COR-L47 (cell line): Measurements from ENCODE around the gene CLTCL1.
"Not testable (repeated sequence)": the region's sequence is repeated elsewhere in the genome, so short reads cannot be mapped to it uniquely, and the experiment has no call there.

Source experiments
- DNase-seq: peaks from one replicate; lab custom pipeline; 2025; lab: John Stamatoyannopoulos, UW

CLTCL1 gene

DNA sequence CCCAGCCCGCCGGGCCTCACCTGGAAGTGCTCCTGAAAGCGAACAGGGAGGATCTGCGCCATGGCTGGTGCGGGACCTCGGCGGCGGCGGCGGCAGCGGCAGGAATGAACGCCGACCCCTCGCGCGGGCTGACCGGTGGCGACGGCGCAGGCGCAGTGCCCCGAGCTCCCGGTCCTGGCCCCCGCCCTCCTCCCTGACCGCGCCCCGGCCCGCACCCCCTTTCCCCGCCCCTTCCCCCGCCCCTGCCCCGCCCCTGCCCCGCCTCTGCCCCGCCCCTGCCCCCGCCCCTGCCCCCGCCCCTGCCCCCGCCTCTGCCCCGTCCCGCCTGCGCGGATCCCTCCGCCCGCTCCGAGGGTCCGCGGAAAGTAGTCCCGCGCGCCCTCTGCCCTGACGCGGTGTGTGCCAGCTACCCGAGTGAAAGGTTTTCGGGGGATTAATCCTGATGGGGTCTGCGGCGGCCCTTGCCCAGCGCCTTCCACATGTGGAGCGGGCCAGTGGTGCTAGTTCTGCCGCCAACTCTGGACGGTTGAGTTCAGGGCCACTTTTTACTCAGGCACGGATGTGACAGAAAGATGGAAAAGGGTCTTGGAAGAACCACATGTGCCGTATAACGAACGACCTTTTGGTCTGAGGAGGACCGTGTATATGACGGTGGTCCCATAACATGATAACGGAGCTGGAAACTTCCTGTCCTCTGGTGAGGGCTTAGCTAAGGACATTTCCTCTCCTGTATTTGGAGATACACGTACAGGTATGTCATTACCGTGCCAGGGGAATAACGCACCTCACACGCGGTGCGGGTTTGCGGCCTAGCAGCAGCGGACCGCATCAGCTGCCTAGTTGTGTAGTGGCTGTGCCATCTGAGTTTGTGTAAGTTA is at the start of gene CLTCL1:
CLTCL1 (minus strand) TSS at position 140 of the 878 bp plus-strand sequence; CDS start at position 62, 78 bp downstream.
- DNase-seq = peak; percentile 62

DNA sequence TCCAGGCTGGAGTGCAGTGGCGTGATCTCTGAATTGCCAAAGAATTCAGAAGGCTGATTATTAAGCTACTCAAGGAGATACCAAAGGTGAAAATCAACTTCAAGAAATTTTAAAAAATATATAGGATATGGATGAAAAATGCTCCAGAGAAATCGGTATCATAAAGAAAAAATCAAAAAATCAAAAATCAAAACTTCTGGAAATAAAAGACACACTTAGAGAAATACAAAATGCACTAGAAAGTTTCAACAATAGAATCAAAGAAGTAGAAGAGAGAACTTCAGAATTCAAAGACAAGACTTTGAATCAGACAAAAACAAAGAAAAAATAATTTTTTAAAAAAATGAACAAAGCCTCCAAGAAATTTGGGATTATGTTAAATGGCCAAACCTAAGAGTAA is 45.6 kb upstream of the CLTCL1 start:
- DNase-seq = no peak

- no peak for DNase-seq
Measured at GRCh38 chr22:19336133-19337075, 44.9 kb upstream of the CLTCL1 start.

- no peak for DNase-seq
Measured at GRCh38 chr22:19331975-19332374, 40.5 kb upstream of the CLTCL1 start.

DNA sequence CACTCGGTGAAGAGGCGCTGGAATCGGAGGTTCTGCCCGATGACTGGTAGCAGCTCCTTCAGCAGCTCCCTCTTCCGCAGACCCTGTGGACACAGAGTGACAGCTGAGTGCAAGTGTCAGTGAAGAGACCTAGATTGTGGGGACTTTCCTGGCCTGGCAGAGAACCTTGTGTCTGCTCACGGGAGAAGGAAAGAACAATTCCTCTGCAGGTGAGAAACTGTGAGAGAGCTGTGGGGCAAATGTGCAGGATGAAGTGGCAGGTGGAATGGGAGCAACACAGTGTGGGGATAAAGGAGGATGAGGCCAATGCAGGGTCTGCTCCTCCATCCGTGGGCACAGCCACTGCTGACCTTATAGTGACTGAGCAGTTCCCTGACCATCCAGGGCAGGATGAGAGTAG is 40.0 kb upstream of the CLTCL1 start:
- DNase-seq = no peak

- no peak for DNase-seq
Measured at GRCh38 chr22:19330865-19331418, 39.4 kb upstream of the CLTCL1 start.

DNA sequence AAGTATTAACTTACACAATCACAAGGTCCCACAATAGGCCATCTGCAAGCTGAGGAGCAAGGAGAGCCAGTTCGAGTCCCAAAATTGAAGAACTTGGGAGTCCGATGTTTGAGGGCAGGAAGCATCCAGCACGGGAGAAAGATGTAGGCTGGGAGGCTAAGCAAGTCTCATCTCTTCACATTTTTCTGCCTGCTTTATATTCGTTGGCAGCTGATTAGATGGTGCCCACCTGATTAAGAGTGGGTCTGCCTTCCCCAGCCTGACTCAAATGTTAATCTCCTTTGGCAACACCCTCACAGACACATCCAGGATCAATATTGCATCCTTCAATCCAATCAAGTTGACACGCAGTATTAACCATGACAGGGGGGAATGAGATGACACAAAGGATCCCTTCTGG is 38.7 kb upstream of the CLTCL1 start:
- DNase-seq = not testable (repeated sequence)

- no peak for DNase-seq
Measured at GRCh38 chr22:19329454-19329853, 37.9 kb upstream of the CLTCL1 start.

GRCh38 chr22:19325296-19325948 is 33.9 kb upstream of the CLTCL1 start:
- DNase-seq = no peak

- not testable (repeated sequence) for DNase-seq
Measured at GRCh38 chr22:19323420-19323819, 31.9 kb upstream of the CLTCL1 start.

DNA sequence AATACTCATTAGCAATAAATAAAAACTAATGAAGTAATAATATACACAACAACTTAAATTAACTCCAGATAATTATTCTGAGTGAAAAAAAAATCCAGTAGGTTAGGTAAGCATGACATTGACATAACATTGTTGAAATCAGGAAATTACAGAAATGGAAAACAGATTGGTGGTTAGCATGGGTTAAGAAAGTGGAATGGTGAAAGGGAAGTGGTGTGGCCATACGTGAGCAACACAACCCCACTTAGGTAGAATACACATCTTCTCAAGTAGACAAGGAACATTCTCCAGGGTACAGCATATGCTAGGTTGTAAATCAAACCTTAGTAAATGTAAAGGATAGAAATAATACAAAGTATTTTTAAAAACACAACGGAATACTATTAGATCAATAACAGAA is 30.2 kb upstream of the CLTCL1 start:
- no peak for DNase-seq

DNA sequence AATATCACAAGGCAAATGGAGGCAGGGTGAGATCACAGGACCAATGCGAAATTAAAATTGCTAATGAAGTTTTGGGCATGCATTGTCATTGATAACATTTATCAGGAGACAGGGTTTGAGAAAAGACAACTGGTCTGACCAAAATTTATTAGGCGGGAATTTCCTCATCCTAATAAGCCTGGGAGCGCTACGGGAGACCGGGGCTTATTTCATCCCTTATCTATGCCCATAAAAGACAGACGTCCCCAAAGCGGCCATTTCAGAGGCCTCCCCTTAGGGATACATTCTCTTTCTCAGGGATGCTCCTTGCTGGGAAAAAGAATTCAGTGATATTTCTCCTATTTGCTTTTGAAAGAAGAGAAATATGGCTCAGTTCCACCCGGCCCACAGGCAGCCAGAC is 28.6 kb upstream of the CLTCL1 start:
- DNase-seq = not testable (repeated sequence)

DNA sequence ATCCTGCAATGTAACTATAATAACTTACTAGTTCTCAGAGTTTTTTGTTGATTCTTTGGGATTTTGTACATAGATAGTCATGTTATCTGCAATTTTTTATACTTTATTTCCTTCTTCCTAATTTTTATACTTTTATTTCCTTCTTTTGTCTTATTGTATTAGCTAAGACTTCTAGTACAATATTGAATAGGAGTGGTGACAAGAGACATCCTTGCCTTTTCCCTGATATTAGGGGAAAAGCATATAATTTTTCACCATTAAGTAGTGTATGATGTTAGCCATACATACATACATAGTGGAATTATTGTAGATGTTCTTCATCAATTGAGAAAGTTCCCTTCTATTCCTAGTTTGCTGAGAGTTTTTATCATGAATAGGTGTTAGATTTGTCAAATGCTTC is 27.8 kb upstream of the CLTCL1 start:
- no peak for DNase-seq

DNA sequence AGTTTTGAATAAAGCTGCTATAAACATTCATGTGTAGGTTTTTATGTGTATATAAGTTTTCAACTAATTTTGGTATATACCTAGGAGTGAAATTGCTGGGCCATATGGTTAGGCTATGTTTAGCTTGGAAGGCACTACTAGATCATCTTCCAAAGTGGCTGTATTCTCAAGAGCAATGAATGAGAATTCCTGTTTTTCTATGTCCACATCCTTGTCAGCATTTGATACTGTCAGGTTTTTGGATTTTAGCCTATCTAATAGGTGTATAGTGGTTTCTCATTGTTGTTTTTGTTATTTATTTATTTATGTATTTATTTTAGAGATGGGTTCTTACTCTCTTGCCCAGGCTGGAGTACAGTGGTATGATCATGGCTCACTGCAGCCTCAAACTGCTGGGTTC is 26.3 kb upstream of the CLTCL1 start:
- DNase-seq = no peak

DNA sequence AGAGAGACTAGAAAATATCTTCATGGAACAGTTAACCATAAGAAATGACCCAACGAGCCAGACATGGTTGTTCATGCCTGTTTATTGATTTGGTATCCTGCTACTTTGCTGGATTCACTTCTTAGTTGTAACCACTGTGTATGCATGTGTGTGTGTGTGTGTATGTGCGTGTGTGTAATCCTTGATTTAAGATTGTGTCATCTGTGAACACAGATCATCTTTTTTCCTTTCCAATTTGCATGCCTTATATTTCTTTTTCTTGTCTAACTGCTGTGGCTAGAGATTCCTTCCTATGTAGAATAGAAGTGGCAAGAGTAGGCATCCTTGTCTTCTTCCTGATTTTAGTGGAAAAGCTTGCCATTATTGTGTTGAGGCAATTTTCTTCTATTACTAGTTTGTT is 16.4 kb upstream of the CLTCL1 start:
- no peak for DNase-seq

- not testable (repeated sequence) for DNase-seq
Measured at GRCh38 chr22:19306535-19306934, 15.0 kb upstream of the CLTCL1 start.

- no peak for DNase-seq
Measured at GRCh38 chr22:19304547-19304946, 13.0 kb upstream of the CLTCL1 start.

DNA sequence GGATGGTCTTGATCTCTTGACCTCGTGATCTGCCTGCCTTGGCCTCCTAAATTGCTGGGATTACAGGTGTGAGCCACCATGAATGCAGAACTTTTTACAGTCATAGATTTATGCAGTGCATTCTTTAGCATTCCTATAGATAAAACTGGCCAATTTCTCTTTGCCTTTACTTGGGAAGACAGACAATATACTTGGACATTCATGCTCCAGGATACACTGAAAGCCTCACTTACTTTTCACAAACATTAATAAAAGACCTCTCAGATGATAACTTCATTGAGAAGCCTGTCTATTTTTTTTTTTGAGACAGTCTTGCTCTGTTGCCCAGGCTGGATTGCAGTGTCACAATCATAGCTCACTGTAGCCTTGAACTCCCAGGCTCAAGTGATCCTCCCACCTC is 12.3 kb upstream of the CLTCL1 start:
- DNase-seq = no peak

DNA sequence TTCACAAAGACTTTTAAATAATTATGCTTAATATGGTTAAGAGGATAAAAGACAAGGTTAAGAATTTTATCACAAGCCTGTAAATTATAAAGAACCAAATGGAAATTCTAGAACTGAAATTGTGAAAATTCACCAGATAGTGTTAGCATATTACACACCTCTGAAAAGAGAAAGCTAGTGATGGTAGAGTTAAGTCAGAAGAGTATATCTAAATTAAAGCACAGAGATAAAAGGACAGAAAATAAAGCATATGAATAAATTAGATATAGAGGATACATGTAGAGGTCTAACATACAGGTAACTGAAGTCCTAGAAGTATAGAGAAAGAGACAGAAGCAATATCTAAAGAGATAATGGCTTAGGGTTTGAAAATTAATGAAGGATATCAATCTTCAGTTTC is 4.2 kb upstream of the CLTCL1 start:
- DNase-seq = no peak

- DNase-seq = peak; percentile 57
Measured at GRCh38 chr22:19292458-19293230, 1.1 kb upstream of the CLTCL1 start.

GRCh38 chr22:19291218-19291579 is 320 bp downstream of the CLTCL1 start:
- peak; percentile 36 for DNase-seq
